HG03521 (cell line): Measurements from ENCODE around the gene PEPD.

Experiments
- ATAC-seq: cut with Tn5 transposase; IDR thresholded peaks from one replicate; pipeline ENCODE4 v1.9.1; 2021; ENCODE audit warnings: mild to moderate bottlenecking, moderate library complexity; ENCODE audit not compliant: unreplicated experiment

The PEPD gene

GRCh38 chr19:33412601-33413425 lies 108.8 kb downstream of the PEPD start:
- no peak for ATAC-seq

- ATAC-seq = no peak
Measured at GRCh38 chr19:33411621-33412180, 109.9 kb downstream of the PEPD start.

- no peak for ATAC-seq
Measured at GRCh38 chr19:33410915-33411401, 110.6 kb downstream of the PEPD start.

GRCh38 chr19:33409906-33410685 lies 111.5 kb downstream of the PEPD start:
- ATAC-seq = no peak

GRCh38 chr19:33408538-33409434 lies 112.8 kb downstream of the PEPD start:
- no peak for ATAC-seq

GRCh38 chr19:33408116-33408515 lies 113.5 kb downstream of the PEPD start:
- ATAC-seq = no peak

- ATAC-seq = no peak
Measured at GRCh38 chr19:33407716-33408115, 113.9 kb downstream of the PEPD start.

- no peak for ATAC-seq
Measured at GRCh38 chr19:33407140-33407551, 114.4 kb downstream of the PEPD start.

GRCh38 chr19:33406521-33407139 lies 115.0 kb downstream of the PEPD start:
- ATAC-seq = no peak

- ATAC-seq = no peak
Measured at GRCh38 chr19:33405553-33406461, 115.8 kb downstream of the PEPD start.

- no peak for ATAC-seq
Measured at GRCh38 chr19:33405254-33405552, 116.4 kb downstream of the PEPD start.

- no peak for ATAC-seq
Measured at GRCh38 chr19:33404506-33405253, 116.9 kb downstream of the PEPD start.

- no peak for ATAC-seq
Measured at GRCh38 chr19:33403973-33404304, 117.7 kb downstream of the PEPD start.

- ATAC-seq = no peak
Measured at GRCh38 chr19:33403221-33403972, 118.2 kb downstream of the PEPD start.

GRCh38 chr19:33402421-33403220 lies 119.0 kb downstream of the PEPD start:
- ATAC-seq = no peak

- ATAC-seq = no peak
Measured at GRCh38 chr19:33401683-33402420, 119.7 kb downstream of the PEPD start.
